ENCODE results near the gene MC1R.

- TF ChIP-seq CTCF (conservative IDR thresholded peaks at IDR 0.05 in 1 of 2, IDR thresholded peaks at IDR 0.05 in 1 of 2; ENCODE audit: low read depth in 1 of 2, low read length in 2 of 2) (no peak), EZH2 (IDR thresholded peaks at IDR 0.05; ENCODE audit: low read length, missing control alignments) (no peak)
These were observed 1.1 kb downstream of the MC1R start for GRCh38 chr16:89919535-89920406.

Data from fibroblast of lung (primary cell).